LNCaP clone FGC (cell line): ENCODE data around the gene FITM1.

Experiments used
- DNase-seq: peaks from one replicate; pipeline ENCODE4 v3.0.0-alpha.2; 2011; ENCODE audit warnings: low read depth
- H3K4me3 ChIP-seq: 2 replicates; pipeline ENCODE4 v1.5.1; 2011; ENCODE audit warnings: mild to moderate bottlenecking, low read depth, low read length, control low read depth
- TF ChIP-seq, protein P1 (sequence below): IDR thresholded peaks from 2 replicates; pipeline ENCODE4 v1.5.1; 2012; ENCODE audit warnings: mild to moderate bottlenecking; ENCODE audit not compliant: control insufficient read depth, insufficient read depth; ENCODE audit errors: extremely low read depth

FITM1 gene

DNA sequence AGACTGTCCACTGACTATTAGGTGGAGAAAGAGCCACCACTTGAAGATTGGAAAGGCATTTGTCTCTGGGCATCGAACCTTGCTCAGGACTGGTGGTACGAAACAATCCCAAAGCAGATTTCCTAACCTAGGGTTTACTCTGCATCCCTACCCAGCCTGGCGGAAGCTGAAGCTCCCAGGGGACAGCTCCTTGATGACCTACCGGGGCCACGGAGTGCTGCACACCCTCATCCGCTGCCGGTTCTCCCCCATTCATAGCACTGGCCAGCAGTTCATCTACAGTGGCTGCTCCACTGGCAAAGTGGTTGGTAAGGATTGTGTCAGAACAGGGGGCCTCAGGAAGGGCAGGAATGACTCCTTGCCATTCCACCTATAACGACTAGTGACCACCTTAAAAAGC lies 9.2 kb upstream of the FITM1 start:
- no peak overlapping the region for H3K4me3 ChIP-seq
- DNase-seq, result no peak
- TF ChIP-seq, protein P1, sequence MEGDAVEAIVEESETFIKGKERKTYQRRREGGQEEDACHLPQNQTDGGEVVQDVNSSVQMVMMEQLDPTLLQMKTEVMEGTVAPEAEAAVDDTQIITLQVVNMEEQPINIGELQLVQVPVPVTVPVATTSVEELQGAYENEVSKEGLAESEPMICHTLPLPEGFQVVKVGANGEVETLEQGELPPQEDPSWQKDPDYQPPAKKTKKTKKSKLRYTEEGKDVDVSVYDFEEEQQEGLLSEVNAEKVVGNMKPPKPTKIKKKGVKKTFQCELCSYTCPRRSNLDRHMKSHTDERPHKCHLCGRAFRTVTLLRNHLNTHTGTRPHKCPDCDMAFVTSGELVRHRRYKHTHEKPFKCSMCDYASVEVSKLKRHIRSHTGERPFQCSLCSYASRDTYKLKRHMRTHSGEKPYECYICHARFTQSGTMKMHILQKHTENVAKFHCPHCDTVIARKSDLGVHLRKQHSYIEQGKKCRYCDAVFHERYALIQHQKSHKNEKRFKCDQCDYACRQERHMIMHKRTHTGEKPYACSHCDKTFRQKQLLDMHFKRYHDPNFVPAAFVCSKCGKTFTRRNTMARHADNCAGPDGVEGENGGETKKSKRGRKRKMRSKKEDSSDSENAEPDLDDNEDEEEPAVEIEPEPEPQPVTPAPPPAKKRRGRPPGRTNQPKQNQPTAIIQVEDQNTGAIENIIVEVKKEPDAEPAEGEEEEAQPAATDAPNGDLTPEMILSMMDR, result no peak

DNA sequence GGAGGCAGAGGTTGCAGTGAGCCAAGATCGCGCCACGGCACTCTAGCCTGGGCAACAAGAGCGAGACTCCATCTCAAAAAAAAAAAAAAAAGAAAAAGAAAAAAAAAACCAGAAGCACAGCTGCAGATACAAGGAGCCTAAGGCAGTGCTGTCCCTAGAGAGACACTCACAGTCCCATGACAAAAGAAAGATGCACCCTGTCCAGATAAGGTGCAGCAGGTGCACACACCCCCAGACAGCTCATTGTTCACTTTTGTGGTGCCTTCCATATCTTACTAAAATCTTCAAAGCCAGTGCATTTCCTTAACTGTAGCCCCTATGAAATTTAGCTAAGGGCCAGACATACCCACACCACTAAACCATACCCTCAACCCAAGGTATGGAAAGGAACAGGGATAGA lies 8.0 kb upstream of the FITM1 start:
- TF ChIP-seq, protein P1, result no peak
- DNase-seq, result no peak
- H3K4me3 ChIP-seq, result no peak overlapping the region

DNA sequence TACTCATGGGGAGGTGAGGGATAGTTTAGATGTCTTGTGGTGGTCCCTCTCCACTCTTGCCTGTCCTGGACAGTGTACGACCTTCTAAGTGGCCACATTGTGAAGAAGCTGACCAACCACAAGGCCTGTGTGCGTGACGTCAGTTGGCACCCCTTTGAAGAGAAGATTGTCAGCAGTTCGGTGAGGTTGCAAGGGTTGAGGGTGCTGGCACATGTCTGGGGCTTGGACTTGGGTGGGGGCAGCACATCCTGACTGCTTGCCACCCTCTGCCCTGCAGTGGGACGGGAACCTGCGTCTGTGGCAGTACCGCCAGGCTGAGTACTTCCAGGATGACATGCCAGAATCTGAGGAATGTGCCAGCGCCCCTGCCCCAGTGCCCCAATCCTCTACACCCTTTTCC lies 7.6 kb upstream of the FITM1 start:
- TF ChIP-seq, protein P1, result no peak
- no peak overlapping the region for H3K4me3 ChIP-seq
- no peak for DNase-seq

DNA sequence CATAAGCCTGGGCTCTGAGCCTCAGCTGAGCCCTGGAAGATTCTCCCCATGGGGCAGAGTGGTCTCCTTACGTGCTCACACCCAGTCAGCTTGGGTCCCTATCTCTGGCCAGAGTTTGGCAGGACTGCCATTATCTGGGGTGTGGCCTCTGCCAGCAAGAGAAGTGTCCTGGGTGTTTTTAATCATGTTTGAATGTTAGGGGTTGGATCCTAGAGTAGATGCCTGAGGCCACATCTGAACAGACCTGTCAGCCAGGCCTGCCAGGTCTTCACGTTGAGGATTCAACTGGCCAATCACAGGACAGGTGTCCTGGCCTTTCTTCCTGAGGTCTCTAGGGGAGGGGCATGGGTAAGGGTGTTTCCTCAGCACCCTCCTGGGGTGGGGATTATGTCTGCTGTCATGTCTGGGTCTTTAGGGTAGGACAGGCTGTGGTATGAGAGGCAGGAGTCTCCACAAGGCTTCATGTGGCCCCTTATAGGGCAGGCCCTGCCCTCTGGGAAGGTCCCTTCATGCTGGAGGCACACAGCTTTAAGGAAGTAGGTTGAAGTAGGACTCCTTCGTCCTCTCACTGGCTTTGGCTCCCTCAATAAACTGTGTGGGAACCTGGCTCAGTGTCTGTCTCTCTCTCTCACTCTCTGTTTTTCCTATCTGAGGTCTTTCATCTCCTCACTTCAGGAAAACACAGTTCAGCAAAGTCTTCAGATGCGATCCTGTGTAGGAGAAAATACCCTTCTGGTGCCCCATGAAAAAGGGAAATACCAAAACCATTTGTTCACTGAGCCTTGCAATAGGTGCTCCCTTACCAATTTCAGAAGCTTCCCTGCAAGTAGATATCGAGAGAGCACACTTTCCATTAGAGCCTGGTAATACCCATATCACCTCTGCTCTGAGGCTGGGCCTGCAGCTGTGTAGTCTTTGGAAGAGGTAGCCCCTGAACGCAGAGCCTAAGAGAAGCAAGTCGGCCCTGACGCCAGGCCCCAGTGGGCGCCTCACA lies 6.7 kb upstream of the FITM1 start:
- TF ChIP-seq, protein P1, result no peak
- DNase-seq, result no peak
- no peak overlapping the region for H3K4me3 ChIP-seq

DNA sequence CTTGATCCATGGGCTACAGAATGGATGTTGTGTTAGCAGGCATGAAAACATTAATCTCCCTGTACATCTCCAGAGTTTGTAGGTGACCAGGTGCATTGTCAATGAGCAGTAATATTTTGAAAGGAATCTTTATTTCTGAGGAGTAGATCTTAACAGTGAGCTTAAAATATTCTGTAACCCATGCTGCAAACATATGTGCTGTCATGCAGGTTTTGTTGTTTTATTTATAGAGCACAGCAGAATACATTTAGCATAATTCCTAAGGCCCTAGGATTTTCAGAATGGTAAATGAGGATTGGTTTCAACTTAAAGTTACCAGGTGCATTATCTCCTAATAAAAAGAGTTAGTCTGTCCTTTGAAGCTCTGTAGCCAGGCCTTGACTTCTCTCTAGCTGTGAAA lies 3.5 kb upstream of the FITM1 start:
- TF ChIP-seq, protein P1, result no peak
- DNase-seq, result no peak
- no peak overlapping the region for H3K4me3 ChIP-seq

DNA sequence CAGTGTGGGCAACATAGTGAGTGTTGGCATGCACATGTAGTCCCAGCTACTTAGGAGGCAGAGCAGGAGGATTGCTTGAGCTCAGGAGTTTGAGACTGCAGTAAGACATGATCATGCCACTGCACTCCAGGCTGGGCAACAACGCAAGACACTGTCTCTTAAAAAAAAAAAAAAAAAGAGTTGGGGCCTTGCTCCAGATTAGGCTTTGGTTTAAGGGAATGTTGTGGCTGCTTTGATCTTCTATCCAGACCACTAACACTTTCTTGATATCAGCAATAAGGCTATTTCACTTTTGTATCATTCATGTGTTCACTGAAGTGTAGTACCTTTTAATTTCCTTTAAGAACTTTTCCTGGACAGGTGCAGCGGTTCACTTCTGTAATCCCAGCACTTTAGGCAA lies 2.8 kb upstream of the FITM1 start:
- TF ChIP-seq, protein P1, result no peak
- no peak for DNase-seq
- H3K4me3 ChIP-seq, result no peak overlapping the region
